HG03135 (cell line): Measurements from ENCODE around the gene FGF18.

Experiments used
- ATAC-seq: cut with Tn5 transposase; IDR thresholded peaks from one replicate; pipeline ENCODE4 v1.9.1; 2021; ENCODE audit warnings: mild to moderate bottlenecking, moderate library complexity; ENCODE audit not compliant: unreplicated experiment

The FGF18 gene

DNA sequence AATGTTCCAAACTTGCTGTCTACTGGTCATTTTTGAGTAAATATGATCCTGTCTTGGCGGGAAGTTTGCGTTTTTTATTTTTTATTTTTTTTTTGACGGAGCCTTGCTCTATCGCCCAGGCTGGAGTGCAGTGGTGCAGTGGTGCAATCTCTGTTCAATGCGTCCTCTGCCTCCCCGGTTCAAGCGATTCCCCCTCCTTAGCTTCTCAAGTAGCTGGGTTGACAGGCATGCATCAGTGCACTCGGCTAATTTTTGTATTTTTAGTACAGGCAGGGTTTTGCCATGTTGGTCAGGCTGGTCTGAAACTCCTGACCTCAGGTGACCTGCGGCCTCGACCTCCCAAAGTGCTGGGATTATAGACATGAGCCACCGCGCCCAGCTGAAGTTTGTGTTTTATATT is 45.4 kb downstream of the FGF18 start:
- ATAC-seq, result no peak

DNA sequence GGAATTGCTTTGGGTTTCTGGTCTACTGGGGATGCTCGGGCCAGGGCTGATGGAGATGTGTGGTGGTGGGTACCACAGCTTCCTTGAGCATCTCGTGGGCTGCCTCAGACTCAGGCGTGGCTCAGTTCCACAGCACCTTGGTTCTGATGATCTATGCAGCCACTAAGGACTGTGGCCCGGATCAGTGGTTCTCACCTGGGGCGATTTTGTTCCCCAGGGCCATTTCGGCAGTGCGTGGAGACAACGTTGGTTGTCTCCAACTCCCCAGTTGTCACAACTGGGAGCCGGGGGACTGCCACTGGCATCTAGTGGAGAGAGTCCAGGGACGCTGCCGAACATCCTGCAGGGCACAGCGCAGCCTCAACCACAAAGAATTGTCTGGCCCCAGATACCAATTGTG is 47.7 kb downstream of the FGF18 start:
- ATAC-seq, result no peak

- no peak for ATAC-seq
Observed at GRCh38 chr5:171469326-171469725, 49.9 kb downstream of the FGF18 start.

GRCh38 chr5:171470420-171470819 is 51.0 kb downstream of the FGF18 start:
- no peak for ATAC-seq

- ATAC-seq, result no peak
Observed at GRCh38 chr5:171474230-171474813, 54.9 kb downstream of the FGF18 start.

- ATAC-seq, result no peak
Observed at GRCh38 chr5:171475596-171475995, 56.1 kb downstream of the FGF18 start.

DNA sequence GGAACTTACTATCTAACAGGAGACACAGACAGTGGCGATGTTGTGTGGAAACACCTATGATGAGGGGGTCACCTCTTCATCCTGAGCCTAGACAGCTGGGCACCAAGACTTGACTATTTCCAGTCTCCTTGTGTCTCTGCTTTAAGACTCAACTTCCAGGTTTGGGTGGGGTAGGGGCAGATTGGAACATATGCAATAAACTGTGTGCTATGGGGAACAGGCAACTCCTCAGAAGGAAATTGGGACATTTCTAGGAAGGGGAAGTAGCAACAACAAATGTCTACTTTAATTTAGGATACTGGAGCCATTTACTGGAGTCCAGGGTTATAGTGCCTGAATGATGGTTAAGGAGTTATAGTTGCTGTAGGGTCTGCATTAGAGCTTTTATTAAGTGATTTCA is 57.3 kb downstream of the FGF18 start:
- ATAC-seq, result no peak

DNA sequence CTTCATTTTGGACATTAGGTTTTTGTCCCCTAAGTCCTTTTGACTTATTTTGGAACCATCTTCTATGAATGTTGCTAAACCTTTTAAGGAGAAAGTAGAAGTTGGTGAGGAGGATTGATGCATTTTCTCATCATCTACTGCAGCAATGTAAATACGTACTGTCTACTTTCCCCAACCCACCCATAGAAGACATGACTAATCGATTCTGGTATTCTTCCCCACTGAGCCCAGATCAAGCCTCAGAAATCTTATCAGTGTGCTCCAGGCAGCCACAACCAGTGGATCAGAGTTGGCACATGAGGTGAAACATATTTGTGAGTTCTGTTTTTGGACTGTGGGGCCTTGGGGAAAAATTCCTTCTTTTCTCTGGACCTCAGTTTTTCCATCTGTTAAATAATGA is 57.7 kb downstream of the FGF18 start:
- no peak for ATAC-seq

- no peak for ATAC-seq
Observed at GRCh38 chr5:171477666-171478065, 58.2 kb downstream of the FGF18 start.

GRCh38 chr5:171478946-171479775 is 59.7 kb downstream of the FGF18 start:
- no peak for ATAC-seq

DNA sequence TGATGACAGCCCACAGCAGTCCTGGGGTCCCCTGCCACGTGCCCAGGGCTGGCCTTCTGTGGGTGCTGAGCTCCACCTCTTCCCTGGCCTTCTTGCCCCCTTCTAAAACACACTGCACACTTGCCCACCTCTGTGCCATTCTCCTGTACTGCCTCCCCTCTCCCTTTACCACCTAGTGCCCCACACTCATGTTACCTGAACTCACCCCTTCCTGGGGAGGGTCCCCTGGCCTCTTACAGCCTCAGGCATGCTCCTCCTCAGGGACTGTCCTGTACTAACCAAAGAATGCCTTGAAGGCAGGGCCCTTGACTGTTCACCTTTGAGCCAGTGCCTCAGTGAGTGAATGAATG is 60.3 kb downstream of the FGF18 start:
- ATAC-seq, result no peak

- ATAC-seq, result no peak
Observed at GRCh38 chr5:171480239-171480638, 60.8 kb downstream of the FGF18 start.

GRCh38 chr5:171481571-171482433 is 62.4 kb downstream of the FGF18 start:
- ATAC-seq, result no peak

DNA sequence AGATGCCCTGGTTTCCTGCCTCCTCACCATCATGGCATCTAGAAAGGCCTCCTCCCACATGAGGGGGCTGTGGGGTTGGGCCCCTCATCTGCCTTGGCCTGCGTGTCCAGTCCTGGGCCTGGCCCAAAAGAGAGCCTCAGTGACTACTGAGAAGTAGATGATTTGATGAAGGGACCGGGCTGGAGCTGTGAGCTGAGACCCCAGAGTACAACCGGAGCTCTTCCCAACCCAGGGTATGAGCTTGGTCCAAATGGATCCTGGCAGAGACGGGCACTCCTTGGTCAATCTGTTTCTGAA is 62.9 kb downstream of the FGF18 start:
- ATAC-seq, result no peak

GRCh38 chr5:171483551-171484135 is 64.2 kb downstream of the FGF18 start:
- no peak for ATAC-seq

DNA sequence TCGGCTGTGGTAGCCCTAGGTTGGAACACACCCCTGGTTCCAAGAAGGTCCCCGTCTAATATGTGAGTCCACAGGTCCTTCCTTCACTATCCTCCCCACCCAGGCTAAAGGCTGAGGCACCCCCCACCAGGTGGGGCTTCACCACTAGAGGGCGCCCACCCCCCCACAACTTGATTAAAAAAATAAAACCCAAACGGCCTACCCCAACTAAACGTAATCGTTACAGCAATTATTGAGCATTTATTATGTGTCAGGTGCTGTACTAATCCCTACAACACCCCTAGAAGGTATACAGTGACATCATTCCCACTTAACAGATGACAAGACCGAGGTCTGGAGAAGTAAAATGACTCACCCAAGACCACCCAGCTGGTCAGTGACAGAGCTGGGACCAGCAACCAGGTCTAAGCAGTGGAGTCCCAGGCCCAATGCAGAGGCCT is 65.0 kb downstream of the FGF18 start:
- no peak for ATAC-seq

- no peak for ATAC-seq
Observed at GRCh38 chr5:171485668-171486067, 66.2 kb downstream of the FGF18 start.

DNA sequence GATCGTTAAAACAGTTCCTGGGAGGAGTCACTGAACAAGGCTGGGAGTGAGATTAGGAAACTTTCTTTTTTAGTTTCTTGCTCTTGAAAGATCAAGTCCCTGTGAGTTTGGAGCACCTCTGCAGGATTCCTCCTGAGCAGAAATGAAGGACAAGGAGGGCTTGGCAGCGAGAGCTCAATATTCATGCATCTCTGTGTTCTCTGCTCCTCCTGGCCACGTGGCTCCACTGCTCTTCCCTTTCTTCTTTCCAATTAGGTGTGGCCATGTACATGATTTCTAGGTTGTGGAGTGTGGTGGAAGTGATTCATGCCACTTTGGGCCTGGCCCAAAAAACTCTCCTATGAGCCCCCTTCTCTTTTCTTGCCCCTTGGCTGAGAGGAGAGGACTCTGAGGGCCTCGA is 67.2 kb downstream of the FGF18 start:
- no peak for ATAC-seq

GRCh38 chr5:171488876-171489275 is 69.4 kb downstream of the FGF18 start:
- no peak for ATAC-seq

GRCh38 chr5:171492781-171493180 is 73.3 kb downstream of the FGF18 start:
- ATAC-seq, result no peak

- no peak for ATAC-seq
Observed at GRCh38 chr5:171493646-171494393, 74.4 kb downstream of the FGF18 start.
